T-helper 9 cell (primary cell): ENCODE results near the gene RPS4Y1.
"Not testable (repeated sequence)": the region's sequence is repeated elsewhere in the genome, so short reads cannot be mapped to it uniquely, and the experiment has no call there.

ENCODE experiments used
- DNase-seq: peaks from one replicate; pipeline ENCODE4 v3.0.0-alpha.2; 2020
- total RNA-seq, 2 donors: gene quantifications; one replicate each; lab custom pipeline; 2026; lab: John Stamatoyannopoulos, UW

Gene RPS4Y1
- 0 to 0.48 reads per million in 2 donors for total RNA-seq

GRCh38 chrY:2841471-2841893, at the start of gene RPS4Y1:
RPS4Y1 (plus strand) TSS chrY:2841602; CDS start chrY:2841625, 23 bp downstream.
- DNase-seq: no peak

DNA sequence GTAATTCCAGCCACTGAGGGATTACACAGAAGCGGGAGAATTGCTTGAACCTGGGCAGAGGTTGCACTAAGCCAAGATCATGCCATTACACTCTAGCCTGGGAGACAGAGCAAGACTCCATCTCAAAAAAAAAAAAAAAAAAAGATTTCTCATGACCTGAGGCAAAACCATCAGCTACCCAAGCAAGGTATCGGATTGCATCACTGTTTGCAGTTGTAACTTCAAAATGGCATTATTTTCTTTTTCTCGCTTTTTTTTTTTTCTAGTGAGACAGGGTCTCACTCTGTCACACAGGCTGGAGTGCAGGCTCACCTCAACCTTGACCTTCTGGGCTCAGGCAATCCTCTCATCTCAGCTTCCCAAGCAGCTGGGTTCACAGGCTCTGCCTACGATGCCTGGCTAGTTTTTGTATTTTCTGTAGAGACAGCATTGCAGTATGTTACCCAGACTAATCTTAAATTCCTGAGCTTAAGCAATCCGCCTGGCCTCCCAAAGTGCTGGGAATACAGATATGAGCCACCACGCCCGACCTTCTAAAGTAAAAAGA, 44.4 kb upstream of the RPS4Y1 start:
- no peak for DNase-seq

DNA sequence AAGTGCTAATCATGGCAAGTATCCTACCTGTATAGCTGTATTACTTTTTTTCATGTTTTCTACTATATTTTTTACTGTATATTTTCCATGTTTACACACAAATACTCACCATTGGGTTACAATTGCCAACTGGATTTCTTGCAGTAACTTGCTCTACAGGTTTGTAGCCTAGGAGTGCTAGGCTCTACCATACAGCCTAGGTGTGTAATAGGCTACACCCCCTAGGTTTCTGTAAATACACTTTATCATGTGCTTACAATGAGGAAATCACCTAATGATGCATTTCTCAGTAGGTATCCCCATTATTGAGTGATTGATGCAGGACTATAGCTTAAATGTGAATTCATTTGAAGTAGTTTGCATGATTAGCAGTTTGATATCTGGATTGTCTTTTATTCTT, 43.4 kb upstream of the RPS4Y1 start:
- no peak for DNase-seq

DNA sequence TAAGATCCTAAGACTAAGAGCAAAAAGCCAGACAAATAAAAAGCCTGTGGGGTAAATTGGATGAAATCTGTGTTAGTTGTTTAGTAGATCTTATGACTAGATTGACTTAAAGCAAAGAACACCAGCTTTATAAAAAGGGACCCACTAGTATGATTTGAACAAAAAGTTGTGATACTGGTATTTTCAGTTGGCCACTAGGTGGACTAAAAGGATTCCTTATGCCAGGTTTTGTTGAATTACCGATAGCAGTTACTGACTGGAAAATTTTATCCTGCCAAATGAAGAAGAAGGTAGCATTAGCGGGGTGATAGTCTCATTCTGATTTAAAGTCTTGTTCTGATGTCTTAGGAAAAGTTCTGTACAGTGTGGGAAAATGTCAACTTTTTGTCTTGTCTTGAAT, 41.2 kb upstream of the RPS4Y1 start:
- no peak for DNase-seq

GRCh38 chrY:2817146-2817896, 24.1 kb upstream of the RPS4Y1 start:
- not testable (repeated sequence) for DNase-seq

GRCh38 chrY:2824471-2824870, 16.9 kb upstream of the RPS4Y1 start:
- no peak for DNase-seq

DNA sequence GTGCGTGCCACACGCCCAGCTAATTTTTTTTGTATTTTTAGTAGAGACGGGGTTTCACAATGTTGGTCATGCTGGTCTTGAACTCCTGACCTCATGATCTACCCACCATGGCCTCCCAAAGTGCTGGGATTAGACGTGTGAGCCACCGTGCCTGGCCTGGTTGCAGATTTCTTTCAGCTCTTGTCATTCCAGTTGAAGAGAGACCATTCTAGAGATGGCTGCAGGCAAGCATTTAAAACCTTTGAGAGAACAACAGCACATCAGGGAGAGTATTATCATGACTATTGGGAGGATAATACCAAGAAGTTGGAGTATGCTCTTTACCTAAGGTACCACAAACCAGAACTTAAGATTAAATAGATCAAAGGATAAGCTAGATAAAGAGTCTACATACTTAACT, 12.9 kb upstream of the RPS4Y1 start:
- DNase-seq: no peak

GRCh38 chrY:2835230-2835629, 6.2 kb upstream of the RPS4Y1 start:
- DNase-seq: no peak

- DNase-seq: no peak
Observed at GRCh38 chrY:2837078-2837477, 4.3 kb upstream of the RPS4Y1 start.

DNA sequence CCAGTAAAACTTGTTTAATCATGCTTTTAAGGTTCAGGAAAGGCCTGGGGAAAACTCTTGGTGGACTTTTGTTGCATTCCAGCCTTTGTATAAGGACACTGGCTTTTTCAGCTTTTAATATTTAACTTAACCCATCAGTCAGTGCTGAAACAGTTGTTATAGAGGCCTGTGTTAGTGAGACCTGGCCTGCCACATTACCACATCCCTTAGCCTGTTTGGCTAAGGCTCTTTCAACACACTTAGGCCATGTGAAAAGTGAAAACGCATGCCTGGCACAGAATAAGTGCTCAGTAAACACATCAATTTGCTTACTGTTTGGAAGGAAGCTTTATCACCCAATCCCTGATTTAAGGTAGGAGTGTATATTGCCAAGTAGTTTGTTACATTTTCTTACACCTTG, 3.5 kb upstream of the RPS4Y1 start:
- no peak for DNase-seq

DNA sequence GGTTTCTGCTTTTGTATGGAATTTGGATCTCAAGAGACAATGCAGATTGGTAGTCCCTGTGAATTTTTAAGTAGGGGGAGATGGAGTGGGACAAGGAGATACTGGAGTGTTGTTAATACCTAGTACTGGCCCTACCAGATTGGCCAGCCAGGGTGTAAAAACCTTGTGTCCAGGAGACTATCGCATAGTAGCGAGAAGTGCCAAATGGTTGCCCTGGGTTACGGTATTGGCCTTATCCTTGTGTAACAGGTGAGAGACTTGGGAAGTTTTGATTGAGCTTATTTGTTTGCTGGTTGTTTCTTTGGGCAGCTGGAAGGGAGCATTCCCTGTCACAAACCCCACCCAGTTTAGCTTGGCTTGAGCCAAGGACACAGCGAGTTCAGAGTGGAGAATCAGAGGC, 5.4 kb downstream of the RPS4Y1 start:
- DNase-seq: no peak

DNA sequence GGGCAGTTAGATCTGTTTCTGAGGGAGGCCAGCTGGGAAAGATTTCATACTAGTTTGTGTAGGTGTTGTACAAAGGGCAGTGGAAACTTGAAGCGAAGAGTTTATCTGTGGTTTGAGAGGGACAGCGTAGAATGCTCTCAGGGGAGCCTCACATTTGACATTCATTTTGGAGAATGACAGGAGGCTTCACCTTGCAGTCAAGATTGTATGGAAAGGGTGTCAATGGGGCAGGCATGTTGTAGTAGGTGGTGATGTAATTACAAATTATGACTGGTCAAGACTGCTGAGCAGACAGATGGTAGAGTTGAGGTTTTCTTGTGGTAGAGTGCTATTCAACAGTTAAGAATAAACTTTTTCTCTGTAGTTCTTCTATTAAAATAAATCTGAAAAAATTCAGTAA, 7.0 kb downstream of the RPS4Y1 start:
- DNase-seq: no peak

- DNase-seq: no peak
Observed at GRCh38 chrY:2849368-2849767, 8.0 kb downstream of the RPS4Y1 start.

GRCh38 chrY:2854145-2854774, 12.9 kb downstream of the RPS4Y1 start:
- no peak for DNase-seq

DNA sequence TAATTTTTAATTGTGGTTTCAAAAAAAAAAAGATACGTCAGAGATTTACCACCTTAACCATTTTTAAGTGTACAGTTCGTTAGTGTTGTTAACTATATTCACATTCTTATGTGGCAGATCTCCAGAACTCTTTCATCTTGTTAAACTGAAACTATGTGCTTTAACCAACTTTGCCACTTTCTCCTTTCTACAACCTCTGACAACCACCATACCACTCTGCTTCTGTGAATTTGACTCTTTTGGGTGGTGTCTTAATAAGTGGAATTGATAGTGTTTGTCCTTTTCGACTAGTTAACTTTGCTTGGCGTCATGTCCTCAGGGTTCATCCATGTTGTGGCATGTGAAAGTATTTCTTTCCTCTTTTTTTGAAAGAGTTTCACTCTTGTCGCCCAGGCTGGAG, 15.7 kb downstream of the RPS4Y1 start:
- DNase-seq: no peak

DNA sequence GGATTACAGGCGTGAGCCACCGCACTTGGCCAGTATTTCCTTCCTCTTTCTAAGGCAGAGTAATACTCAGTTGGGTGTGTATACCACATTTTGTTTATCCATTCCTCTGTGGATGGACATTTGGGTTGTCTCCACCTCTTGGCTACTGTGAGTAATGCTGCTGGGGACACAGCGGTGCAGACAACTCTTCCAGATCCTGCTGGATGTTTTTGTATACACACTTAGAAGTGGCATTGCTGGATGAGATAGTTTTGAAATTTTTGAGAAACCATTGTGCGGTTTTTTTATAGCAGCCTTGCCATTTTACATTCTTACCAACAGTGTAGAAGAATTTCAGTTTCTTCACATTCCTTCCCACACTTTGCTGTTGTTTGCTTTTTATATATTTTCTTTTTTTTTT, 16.3 kb downstream of the RPS4Y1 start:
- no peak for DNase-seq

DNA sequence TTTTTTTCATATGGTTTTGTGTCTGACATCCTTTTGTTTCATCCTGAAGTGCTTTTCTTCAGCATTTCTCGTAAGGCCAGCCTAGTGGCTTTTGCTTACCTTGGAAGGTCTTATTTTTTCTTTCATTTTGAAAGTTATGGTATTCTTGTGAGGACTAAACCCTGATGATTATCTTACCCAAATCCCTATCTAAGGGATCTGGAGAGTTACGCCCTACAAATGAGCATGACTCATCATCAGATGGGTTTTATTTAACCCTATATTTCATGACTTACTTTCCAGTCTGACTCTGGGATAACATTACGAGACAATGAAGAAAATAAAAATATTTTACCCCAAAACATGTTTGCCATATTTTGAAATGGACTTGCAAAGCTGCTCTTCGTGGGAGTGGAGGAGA, 18.4 kb downstream of the RPS4Y1 start:
- no peak for DNase-seq

- no peak for DNase-seq
Observed at GRCh38 chrY:2860511-2860910, 19.1 kb downstream of the RPS4Y1 start.

DNA sequence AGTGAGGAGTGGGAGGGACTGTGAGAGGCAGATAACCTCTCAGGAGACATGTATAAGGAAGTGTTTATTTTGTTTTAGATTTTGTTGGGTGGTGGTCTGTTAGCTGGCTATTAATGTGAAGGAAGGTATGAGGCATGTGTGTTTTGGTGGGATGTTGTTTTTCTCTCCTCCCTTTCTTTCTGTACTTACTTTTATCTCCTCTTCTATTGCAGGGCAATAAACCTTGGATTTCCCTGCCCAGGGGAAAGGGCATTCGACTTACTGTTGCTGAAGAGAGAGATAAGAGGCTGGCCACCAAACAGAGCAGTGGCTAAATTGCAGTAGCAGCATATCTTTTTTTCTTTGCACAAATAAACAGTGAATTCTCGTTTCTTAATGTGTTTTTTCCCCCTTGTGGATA, 25.2 kb downstream of the RPS4Y1 start:
- DNase-seq: no peak

- no peak for DNase-seq
Observed at GRCh38 chrY:2867469-2867868, 26.1 kb downstream of the RPS4Y1 start.

- no peak for DNase-seq
Observed at GRCh38 chrY:2868035-2868607, 26.7 kb downstream of the RPS4Y1 start.

DNA sequence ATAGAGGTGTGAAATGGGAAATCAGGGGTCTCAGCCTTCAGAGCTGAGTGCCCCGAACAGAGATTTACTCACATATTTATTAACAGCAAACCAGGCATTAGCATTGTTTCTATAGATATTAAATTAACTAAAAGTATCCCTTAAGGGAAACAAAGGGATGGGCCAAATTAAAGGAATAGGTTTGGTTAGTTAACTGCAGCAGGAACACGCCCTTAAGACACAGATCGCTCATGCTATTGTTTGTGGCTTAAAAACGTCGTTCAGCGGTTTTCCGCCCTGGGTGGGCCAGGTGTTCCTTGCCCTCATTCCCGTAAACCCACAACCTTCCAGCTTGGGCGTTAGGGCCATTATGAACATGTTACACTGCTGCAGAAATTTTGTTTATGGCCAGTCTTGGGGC, 30.8 kb downstream of the RPS4Y1 start:
- not testable (repeated sequence) for DNase-seq

DNA sequence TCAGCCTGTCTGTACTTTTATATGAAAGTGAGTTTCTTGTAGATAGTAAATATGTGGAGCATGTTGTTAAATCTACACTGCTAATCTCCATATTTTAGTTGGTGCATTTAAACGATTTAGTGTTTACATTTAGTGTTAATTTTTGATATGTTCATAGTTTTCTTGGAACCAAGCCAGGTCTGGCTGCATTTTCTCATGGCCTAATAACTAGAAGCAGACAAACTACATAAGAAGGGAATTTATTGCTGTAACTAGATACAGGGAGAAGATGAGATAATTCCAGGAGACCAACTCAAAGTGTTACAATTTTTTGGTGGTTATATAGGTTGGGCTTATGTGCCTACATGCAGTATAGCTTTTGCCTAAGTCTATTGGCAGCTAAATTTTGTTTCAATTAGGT, 32.8 kb downstream of the RPS4Y1 start:
- no peak for DNase-seq

- no peak for DNase-seq
Observed at GRCh38 chrY:2883561-2883960, 42.2 kb downstream of the RPS4Y1 start.
